WERI-Rb-1 (cell line): ENCODE results near the gene CRTC2.

Source experiments
- DNase-seq: peaks from one replicate; pipeline ENCODE4 v3.0.0-alpha.2; 2020
- H3K27ac ChIP-seq: fragments of 250-450 bp; sonication (Bioruptor Pico); 2 replicates; pipeline ENCODE4 v1.5.1; 2020; ENCODE audit warnings: mild to moderate bottlenecking, moderate library complexity
- H3K27me3 ChIP-seq: fragments of 250-450 bp; sonication (Bioruptor Pico); 2 replicates; pipeline ENCODE4 v1.5.1; 2021; ENCODE audit warnings: mild to moderate bottlenecking, low read depth, moderate library complexity; ENCODE audit not compliant: insufficient read depth, severe bottlenecking
- H3K36me3 ChIP-seq: fragments of 250-450 bp; sonication (Bioruptor Pico); 2 replicates; pipeline ENCODE4 v1.5.1; 2020; ENCODE audit warnings: mild to moderate bottlenecking, moderate library complexity
- H3K4me3 ChIP-seq: 2 replicates; pipeline ENCODE4 v1.5.1; 2011; ENCODE audit warnings: low read depth, mild to moderate bottlenecking, control low read depth, low read length
- H3K9me3 ChIP-seq: fragments of 250-450 bp; sonication (Bioruptor Pico); 2 replicates; pipeline ENCODE4 v1.5.1; 2021; ENCODE audit warnings: mild to moderate bottlenecking, moderate library complexity; ENCODE audit not compliant: severe bottlenecking
- TF ChIP-seq, protein P1 (sequence below): IDR thresholded peaks from 2 replicates; pipeline ENCODE4 v1.5.1; 2011; ENCODE audit warnings: low read depth, mild to moderate bottlenecking, control low read depth, inconsistent platforms, low read length

The CRTC2 gene

DNA sequence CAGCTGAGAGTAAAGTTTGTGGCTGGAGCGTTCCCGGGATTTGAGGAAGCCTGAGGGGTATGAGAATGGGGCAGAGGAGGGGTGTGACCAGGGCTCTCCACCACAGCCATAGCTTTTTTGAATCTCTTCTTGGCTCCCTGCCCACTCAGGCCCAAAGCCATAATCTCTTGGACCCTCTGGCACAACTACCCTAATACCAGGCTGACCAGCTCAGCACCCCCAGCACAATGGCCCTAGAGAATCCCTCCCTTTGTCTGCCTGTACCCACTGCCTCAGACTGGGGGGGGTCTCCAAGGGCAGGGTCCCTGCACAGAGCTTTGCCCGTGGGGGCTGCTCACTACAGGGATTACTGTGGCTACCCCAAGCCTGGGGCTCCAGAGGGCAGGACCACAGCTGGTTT lies 19.4 kb downstream of the CRTC2 start:
- Histone ChIP-seq H3K27me3 (no peaks in the 10 kb centered on the region), H3K9me3 (no peaks in the 10 kb centered on the region), H3K4me3 (no peak overlapping the region), H3K36me3 (peaks cover 99% of the 10 kb centered on the region), H3K27ac (no peak overlapping the region)
- TF ChIP-seq, protein P1, sequence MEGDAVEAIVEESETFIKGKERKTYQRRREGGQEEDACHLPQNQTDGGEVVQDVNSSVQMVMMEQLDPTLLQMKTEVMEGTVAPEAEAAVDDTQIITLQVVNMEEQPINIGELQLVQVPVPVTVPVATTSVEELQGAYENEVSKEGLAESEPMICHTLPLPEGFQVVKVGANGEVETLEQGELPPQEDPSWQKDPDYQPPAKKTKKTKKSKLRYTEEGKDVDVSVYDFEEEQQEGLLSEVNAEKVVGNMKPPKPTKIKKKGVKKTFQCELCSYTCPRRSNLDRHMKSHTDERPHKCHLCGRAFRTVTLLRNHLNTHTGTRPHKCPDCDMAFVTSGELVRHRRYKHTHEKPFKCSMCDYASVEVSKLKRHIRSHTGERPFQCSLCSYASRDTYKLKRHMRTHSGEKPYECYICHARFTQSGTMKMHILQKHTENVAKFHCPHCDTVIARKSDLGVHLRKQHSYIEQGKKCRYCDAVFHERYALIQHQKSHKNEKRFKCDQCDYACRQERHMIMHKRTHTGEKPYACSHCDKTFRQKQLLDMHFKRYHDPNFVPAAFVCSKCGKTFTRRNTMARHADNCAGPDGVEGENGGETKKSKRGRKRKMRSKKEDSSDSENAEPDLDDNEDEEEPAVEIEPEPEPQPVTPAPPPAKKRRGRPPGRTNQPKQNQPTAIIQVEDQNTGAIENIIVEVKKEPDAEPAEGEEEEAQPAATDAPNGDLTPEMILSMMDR: no peak
- no peak for DNase-seq

DNA sequence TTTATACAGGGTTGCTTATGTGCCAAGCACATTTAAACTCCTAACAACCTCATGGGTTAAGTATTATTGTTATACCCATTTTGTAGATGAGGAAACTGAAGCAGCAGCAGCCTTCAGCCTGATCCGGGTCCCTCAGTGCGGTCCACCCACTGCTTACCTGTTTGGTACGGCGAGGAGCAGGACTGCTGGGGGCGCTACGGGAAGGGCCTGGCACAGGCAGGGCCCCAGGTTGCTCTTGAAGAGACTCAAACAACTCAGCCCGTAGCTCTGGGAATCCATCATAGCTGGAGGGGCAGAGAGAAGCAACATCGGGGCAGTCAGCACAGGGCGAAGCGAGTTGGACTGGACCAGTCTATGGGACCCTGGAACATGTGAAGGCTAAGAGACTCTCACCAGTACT lies 21.1 kb downstream of the CRTC2 start:
- DNase-seq: no peak
- H3K36me3 ChIP-seq: peaks cover 99% of the 10 kb centered on the region

DNA sequence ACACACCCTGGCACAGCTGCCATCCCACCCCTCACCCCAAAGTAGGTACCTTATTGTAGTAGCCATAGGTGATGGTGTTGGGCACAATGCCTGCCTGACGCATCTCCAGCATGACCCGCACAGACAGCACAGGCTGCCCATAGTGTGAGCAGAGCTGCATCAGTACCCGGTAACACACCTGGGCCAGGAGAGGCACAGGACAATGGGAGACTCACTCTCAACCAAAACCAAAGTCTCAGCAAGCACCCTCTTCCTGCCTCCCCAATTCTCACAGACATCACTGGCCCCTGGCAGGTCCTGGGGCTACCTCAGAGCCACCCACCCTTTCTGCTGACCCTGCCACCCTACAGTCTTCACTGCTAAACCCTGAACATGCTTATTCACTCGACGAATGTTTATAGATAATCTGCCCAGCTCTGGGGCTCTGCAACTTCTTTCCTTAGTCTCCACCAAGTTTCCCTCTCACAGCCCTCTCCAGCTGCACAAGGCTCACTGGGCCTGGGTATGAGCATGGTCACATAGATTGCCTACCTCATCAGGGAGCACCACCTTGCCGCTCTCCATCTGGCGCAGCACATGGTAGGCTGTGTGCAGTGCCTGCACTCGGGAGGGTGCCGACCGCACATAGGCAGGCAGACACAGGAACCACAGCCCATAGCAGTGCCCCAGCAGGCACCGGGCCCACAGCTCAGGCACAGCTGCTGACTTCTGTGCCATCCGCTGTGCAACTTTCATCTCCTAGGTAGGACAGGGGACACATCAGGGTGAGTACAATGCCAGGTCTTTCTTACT lies 22.2 kb downstream of the CRTC2 start:
- Histone ChIP-seq H3K4me3 (no peak overlapping the region), H3K27ac (no peak overlapping the region), H3K27me3 (no peaks in the 10 kb centered on the region), H3K36me3 (peaks cover 97% of the 10 kb centered on the region), H3K9me3 (no peaks in the 10 kb centered on the region)
- TF ChIP-seq, protein P1: no peak
- no peak for DNase-seq

More for the DNA sequence above, 21.1 kb downstream of the CRTC2 start:
- H3K27me3 ChIP-seq: no peaks in the 10 kb centered on the region
- no peak overlapping the region for H3K27ac ChIP-seq
- H3K9me3 ChIP-seq: no peaks in the 10 kb centered on the region
- TF ChIP-seq, protein P1: no peak
- H3K4me3 ChIP-seq: no peak overlapping the region

DNA sequence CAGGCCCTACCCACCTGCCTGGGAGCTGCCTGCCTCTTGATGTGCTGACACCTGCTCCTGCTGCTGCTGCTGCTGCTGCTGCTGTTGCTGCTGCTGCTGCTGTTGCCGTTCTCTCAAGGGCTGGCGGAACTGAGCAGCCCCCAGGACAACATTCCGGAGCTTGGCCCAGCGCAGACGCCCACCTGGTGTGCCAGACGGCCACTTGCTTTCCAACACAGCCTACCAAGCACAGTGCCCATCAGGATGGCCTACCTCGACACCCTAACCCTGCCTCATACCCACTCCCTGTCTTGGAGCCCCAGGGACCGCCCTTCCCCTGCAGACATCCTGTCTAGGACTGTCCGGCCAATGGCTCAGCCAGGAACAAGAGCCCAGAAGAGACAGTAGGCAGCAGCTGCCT lies 23.7 kb downstream of the CRTC2 start:
- Histone ChIP-seq H3K27ac (no peak overlapping the region), H3K9me3 (no peaks in the 10 kb centered on the region), H3K4me3 (no peak overlapping the region), H3K36me3 (peaks cover 97% of the 10 kb centered on the region), H3K27me3 (no peaks in the 10 kb centered on the region)
- DNase-seq: no peak
- TF ChIP-seq, protein P1: no peak

DNA sequence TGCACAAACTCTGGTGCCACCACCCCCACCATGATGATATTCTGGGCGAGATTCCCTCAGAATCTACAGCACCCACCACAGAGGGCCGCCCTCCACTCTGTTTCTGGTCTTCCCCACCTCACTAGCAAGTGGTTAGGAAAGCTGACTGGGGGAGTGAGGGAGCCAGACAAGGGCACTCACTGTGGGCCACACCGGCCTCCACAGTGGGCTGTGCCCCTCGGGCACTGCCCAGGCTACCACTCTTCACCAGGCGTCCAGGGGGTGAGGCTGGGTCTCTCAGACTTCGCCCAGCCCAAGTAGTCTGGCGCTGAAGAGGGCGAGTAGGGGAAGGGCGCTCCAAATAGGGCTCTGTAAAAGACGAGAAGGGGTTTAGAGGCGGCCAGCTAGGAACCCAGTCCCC lies 24.5 kb downstream of the CRTC2 start:
- no peak overlapping the region for H3K4me3 ChIP-seq
- H3K9me3 ChIP-seq: no peaks in the 10 kb centered on the region
- H3K27me3 ChIP-seq: no peaks in the 10 kb centered on the region
- DNase-seq: no peak
- H3K36me3 ChIP-seq: peaks cover 97% of the 10 kb centered on the region
- TF ChIP-seq, protein P1: no peak
- no peak overlapping the region for H3K27ac ChIP-seq

DNA sequence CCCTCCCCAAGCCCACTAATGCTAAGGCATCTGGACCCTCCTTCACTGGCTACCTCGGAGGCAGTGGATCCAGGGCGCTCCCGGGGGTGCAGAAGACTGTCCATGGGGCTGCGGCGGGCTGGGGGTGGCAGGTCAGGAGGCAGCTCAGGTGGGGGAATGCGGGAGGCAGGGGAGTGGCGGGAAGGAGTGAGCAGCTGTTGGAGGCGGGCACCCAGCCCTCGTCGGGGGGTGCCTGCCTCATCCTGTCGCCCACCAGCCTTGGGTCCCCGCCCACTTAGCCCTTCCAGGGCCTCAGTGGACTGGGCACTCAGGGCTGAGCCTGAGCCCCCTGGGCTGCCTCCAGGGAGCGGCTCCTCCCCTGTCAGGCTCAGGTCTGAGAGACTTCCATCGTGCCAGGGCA lies 25.0 kb downstream of the CRTC2 start:
- Histone ChIP-seq H3K36me3 (peaks cover 94% of the 10 kb centered on the region), H3K27ac (no peak overlapping the region), H3K9me3 (no peaks in the 10 kb centered on the region), H3K27me3 (no peaks in the 10 kb centered on the region), H3K4me3 (no peak overlapping the region)
- TF ChIP-seq, protein P1: no peak
- DNase-seq: no peak
